Hepatocyte (in vitro differentiated cells): ENCODE results near the gene RNF182.

Experiments
- EZH2phosphoT487 ChIP-seq: fragments of 200-600 bp; sonication (generic); IDR thresholded peaks from one replicate; pipeline ENCODE4 v1.6.1; 2018; ENCODE audit warnings: antibody characterized with exemption, mild to moderate bottlenecking, low read depth, moderate library complexity; ENCODE audit not compliant: unreplicated experiment, severe bottlenecking
- TF ChIP-seq, protein P1 (sequence below): fragments of 200-600 bp; sonication (generic); IDR thresholded peaks from 2 replicates; pipeline ENCODE4 v1.5.1; 2016; ENCODE audit warnings: antibody characterized with exemption, mild to moderate bottlenecking; ENCODE audit not compliant: poor library complexity

- TF ChIP-seq, protein P1, sequence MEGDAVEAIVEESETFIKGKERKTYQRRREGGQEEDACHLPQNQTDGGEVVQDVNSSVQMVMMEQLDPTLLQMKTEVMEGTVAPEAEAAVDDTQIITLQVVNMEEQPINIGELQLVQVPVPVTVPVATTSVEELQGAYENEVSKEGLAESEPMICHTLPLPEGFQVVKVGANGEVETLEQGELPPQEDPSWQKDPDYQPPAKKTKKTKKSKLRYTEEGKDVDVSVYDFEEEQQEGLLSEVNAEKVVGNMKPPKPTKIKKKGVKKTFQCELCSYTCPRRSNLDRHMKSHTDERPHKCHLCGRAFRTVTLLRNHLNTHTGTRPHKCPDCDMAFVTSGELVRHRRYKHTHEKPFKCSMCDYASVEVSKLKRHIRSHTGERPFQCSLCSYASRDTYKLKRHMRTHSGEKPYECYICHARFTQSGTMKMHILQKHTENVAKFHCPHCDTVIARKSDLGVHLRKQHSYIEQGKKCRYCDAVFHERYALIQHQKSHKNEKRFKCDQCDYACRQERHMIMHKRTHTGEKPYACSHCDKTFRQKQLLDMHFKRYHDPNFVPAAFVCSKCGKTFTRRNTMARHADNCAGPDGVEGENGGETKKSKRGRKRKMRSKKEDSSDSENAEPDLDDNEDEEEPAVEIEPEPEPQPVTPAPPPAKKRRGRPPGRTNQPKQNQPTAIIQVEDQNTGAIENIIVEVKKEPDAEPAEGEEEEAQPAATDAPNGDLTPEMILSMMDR = no peak
- no peak for TF ChIP-seq EZH2phosphoT487
Observed at GRCh38 chr6:13980534-13980933, 55.8 kb downstream of the RNF182 start.
